Mucosa of stomach (tissue), 1 donor: ENCODE measurements around the gene SCP2D1.

Experiments
- H3K27me3 ChIP-seq: one replicate; pipeline ENCODE4 v1.7.0; 2013; ENCODE audit warnings: mild to moderate bottlenecking, low read length; ENCODE audit not compliant: control insufficient read depth, insufficient read depth
- H3K36me3 ChIP-seq: one replicate; pipeline ENCODE4 v1.7.0; 2013; ENCODE audit warnings: low read length; ENCODE audit not compliant: control insufficient read depth, insufficient read depth
- H3K4me1 ChIP-seq: one replicate; pipeline ENCODE4 v1.7.0; 2013; ENCODE audit warnings: mild to moderate bottlenecking, low read length; ENCODE audit not compliant: control insufficient read depth, insufficient read depth
- H3K4me3 ChIP-seq: one replicate; pipeline ENCODE4 v1.7.0; 2013; ENCODE audit warnings: low read length
- H3K9ac ChIP-seq: one replicate; pipeline ENCODE4 v1.7.0; 2013; ENCODE audit warnings: mild to moderate bottlenecking, low read length, moderate library complexity
- H3K9me3 ChIP-seq: one replicate; pipeline ENCODE4 v1.7.0; 2013; ENCODE audit warnings: mild to moderate bottlenecking, low read length, moderate library complexity; ENCODE audit not compliant: control insufficient read depth
- donor health status: Pancreatic carcinoma.

Gene SCP2D1

GRCh38 chr20:18793625-18794427, 19.8 kb upstream of the SCP2D1 start:
- Histone ChIP-seq H3K9me3 (no peaks in the 10 kb centered on the region), H3K27me3 (peaks cover 4% of the 10 kb centered on the region), H3K4me3 (peak overlapping the region; percentile 86), H3K9ac (peak overlapping the region; percentile 88), H3K36me3 (no peaks in the 10 kb centered on the region), H3K4me1 (peaks cover 5% of the 10 kb centered on the region)

GRCh38 chr20:18794428-18794787, 19.2 kb upstream of the SCP2D1 start:
- Histone ChIP-seq H3K4me1 (peaks cover 5% of the 10 kb centered on the region), H3K36me3 (no peaks in the 10 kb centered on the region), H3K27me3 (peaks cover 4% of the 10 kb centered on the region), H3K9me3 (no peaks in the 10 kb centered on the region), H3K9ac (peak overlapping the region; percentile 88), H3K4me3 (peak overlapping the region; percentile 86)

- no peak overlapping the region for H3K9ac ChIP-seq
- H3K4me3 ChIP-seq = no peak overlapping the region
- H3K4me1 ChIP-seq = peaks cover 5% of the 10 kb centered on the region
- H3K27me3 ChIP-seq = no peaks in the 10 kb centered on the region
- no peaks in the 10 kb centered on the region for H3K36me3 ChIP-seq
- no peaks in the 10 kb centered on the region for H3K9me3 ChIP-seq
Measured at GRCh38 chr20:18795366-18795765, 18.2 kb upstream of the SCP2D1 start.

- H3K4me3 ChIP-seq = no peak overlapping the region
- no peaks in the 10 kb centered on the region for H3K9me3 ChIP-seq
- no peak overlapping the region for H3K9ac ChIP-seq
- peaks cover 5% of the 10 kb centered on the region for H3K4me1 ChIP-seq
- H3K36me3 ChIP-seq = no peaks in the 10 kb centered on the region
- no peaks in the 10 kb centered on the region for H3K27me3 ChIP-seq
Measured at GRCh38 chr20:18796282-18796833, 17.2 kb upstream of the SCP2D1 start.

- Histone ChIP-seq H3K4me1 (no peaks in the 10 kb centered on the region), H3K27me3 (no peaks in the 10 kb centered on the region), H3K9me3 (no peaks in the 10 kb centered on the region), H3K9ac (no peak overlapping the region), H3K4me3 (no peak overlapping the region), H3K36me3 (no peaks in the 10 kb centered on the region)
Measured at GRCh38 chr20:18801516-18801915, 12.1 kb upstream of the SCP2D1 start.

- Histone ChIP-seq H3K27me3 (no peaks in the 10 kb centered on the region), H3K4me1 (no peaks in the 10 kb centered on the region), H3K9me3 (no peaks in the 10 kb centered on the region), H3K4me3 (no peak overlapping the region), H3K36me3 (no peaks in the 10 kb centered on the region), H3K9ac (no peak overlapping the region)
Measured at GRCh38 chr20:18802012-18802634, 11.5 kb upstream of the SCP2D1 start.

- Histone ChIP-seq H3K27me3 (no peaks in the 10 kb centered on the region), H3K4me1 (no peaks in the 10 kb centered on the region), H3K4me3 (no peak overlapping the region), H3K9me3 (no peaks in the 10 kb centered on the region), H3K9ac (no peak overlapping the region), H3K36me3 (no peaks in the 10 kb centered on the region)
Measured at GRCh38 chr20:18805881-18806280, 7.7 kb upstream of the SCP2D1 start.

- no peaks in the 10 kb centered on the region for H3K4me1 ChIP-seq
- no peak overlapping the region for H3K4me3 ChIP-seq
- no peaks in the 10 kb centered on the region for H3K9me3 ChIP-seq
- H3K9ac ChIP-seq = no peak overlapping the region
- H3K27me3 ChIP-seq = no peaks in the 10 kb centered on the region
- no peaks in the 10 kb centered on the region for H3K36me3 ChIP-seq
Measured at GRCh38 chr20:18808712-18809111, 4.9 kb upstream of the SCP2D1 start.

GRCh38 chr20:18811186-18811585, 2.4 kb upstream of the SCP2D1 start:
- Histone ChIP-seq H3K9me3 (no peaks in the 10 kb centered on the region), H3K9ac (no peak overlapping the region), H3K27me3 (no peaks in the 10 kb centered on the region), H3K4me1 (no peaks in the 10 kb centered on the region), H3K36me3 (no peaks in the 10 kb centered on the region), H3K4me3 (no peak overlapping the region)

- H3K9me3 ChIP-seq = no peaks in the 10 kb centered on the region
- H3K27me3 ChIP-seq = no peaks in the 10 kb centered on the region
- no peaks in the 10 kb centered on the region for H3K36me3 ChIP-seq
- no peaks in the 10 kb centered on the region for H3K4me1 ChIP-seq
- no peak overlapping the region for H3K9ac ChIP-seq
- no peak overlapping the region for H3K4me3 ChIP-seq
Measured at GRCh38 chr20:18811904-18812303, 1.7 kb upstream of the SCP2D1 start.

- Histone ChIP-seq H3K9me3 (no peaks in the 10 kb centered on the region), H3K9ac (no peak overlapping the region), H3K4me3 (no peak overlapping the region), H3K36me3 (no peaks in the 10 kb centered on the region), H3K27me3 (no peaks in the 10 kb centered on the region), H3K4me1 (no peaks in the 10 kb centered on the region)
Measured at GRCh38 chr20:18815194-18815942, 1.8 kb downstream of the SCP2D1 start.

- H3K9ac ChIP-seq = no peak overlapping the region
- no peaks in the 10 kb centered on the region for H3K36me3 ChIP-seq
Measured at GRCh38 chr20:18822832-18823231, 9.2 kb downstream of the SCP2D1 start.

More at GRCh38 chr20:18822832-18823231, 9.2 kb downstream of the SCP2D1 start:
- Histone ChIP-seq H3K4me3 (no peak overlapping the region), H3K4me1 (no peaks in the 10 kb centered on the region), H3K9me3 (no peaks in the 10 kb centered on the region), H3K27me3 (no peaks in the 10 kb centered on the region)
